ENCODE measurements around the gene YWHAG. TPM values are rescaled to one million over a fixed set of nuclear protein-coding genes. Genes with fewer than 3 reads are reported as not detected.
"Not testable (repeated sequence)": the region's sequence is repeated elsewhere in the genome, so short reads cannot be mapped to it uniquely, and the experiment has no call there.

YWHAG gene
- total RNA-seq, 1 experiment from 2014 or later: 241 TPM

- no peaks in the 10 kb centered on the region for H3K27me3 ChIP-seq (ENCODE audit: insufficient read depth, low read length)
- TF ChIP-seq CTCF (conservative IDR thresholded peaks at IDR 0.05): no peak
- no peak overlapping the region for H3K56ac ChIP-seq (ENCODE audit: insufficient read length, low read depth, low read length)
- no peaks in the 10 kb centered on the region for H3K9me3 ChIP-seq (ENCODE audit: control insufficient read depth, low read depth, low read length)
- no peak for DNase-seq
- H2BK15ac ChIP-seq (ENCODE audit: low read depth, low read length): no peak overlapping the region
- Mint-ChIP-seq H3K27ac (peak overlapping the region; percentile 6 to 58 (median 13); a peak in 4 of 7 replicates), H3K4me3 (no peak overlapping the region), H3K27me3 (ENCODE audit: low read depth) (no peaks in the 10 kb centered on the region), H3K9me3 (no peaks in the 10 kb centered on the region), H3K36me3 (ENCODE audit: insufficient read depth in 1 of 3, low read depth in 3 of 3) (peaks cover 34 to 43% (median 42%) of the 10 kb centered on the region in 3 experiments; a peak in 6 of 7 replicates), H3K4me1 (peaks cover 5 to 22% of the 10 kb centered on the region in 2 experiments)
- no peak overlapping the region for H2BK120ac ChIP-seq (ENCODE audit: low read depth, low read length, poor library complexity, severe bottlenecking)
- no peaks in the 10 kb centered on the region for H3K23me2 ChIP-seq (ENCODE audit: insufficient read length, low read depth, low read length, poor library complexity, severe bottlenecking)
- no peak overlapping the region for H4K8ac ChIP-seq (replicated peaks; ENCODE audit: insufficient read length, low read depth, low read length)
- H3K4ac ChIP-seq (ENCODE audit: low read depth, low read length): no peak overlapping the region
- H4K20me1 ChIP-seq (ENCODE audit: control insufficient read depth, insufficient read depth, insufficient read length): no peaks in the 10 kb centered on the region
- peaks cover 5% of the 10 kb centered on the region for H3K79me1 ChIP-seq (ENCODE audit: insufficient read depth, low read depth, low read length, poor library complexity, severe bottlenecking)
- no peak overlapping the region for H2AK5ac ChIP-seq (ENCODE audit: insufficient read length, low read length)
- H3T11ph ChIP-seq (ENCODE audit: low read length): no peak overlapping the region
- no peak overlapping the region for H3K14ac ChIP-seq (ENCODE audit: insufficient read depth, low read length)
- no peak overlapping the region for H4K91ac ChIP-seq (ENCODE audit: insufficient read length, low read depth, low read length)
- H3K18ac ChIP-seq (ENCODE audit: insufficient read length, low read depth, low read length): no peak overlapping the region
- H3K4me2 ChIP-seq (ENCODE audit: insufficient read depth, insufficient read length, low read length): no peak overlapping the region
- H2BK20ac ChIP-seq (ENCODE audit: low read depth, low read length, poor library complexity, severe bottlenecking): no peak overlapping the region
- H3K79me2 ChIP-seq (ENCODE audit: insufficient read depth, low read length): peaks cover 68% of the 10 kb centered on the region; the same call in 1 of the 2 replicates
- H2BK12ac ChIP-seq (ENCODE audit: insufficient read length, low read depth, low read length): no peak overlapping the region
- H3K9ac ChIP-seq (ENCODE audit: extremely low read depth, insufficient read length, low read length): no peak overlapping the region
- no peak overlapping the region for H4K5ac ChIP-seq (ENCODE audit: insufficient read length, low read depth, low read length)
- H3K4me1 ChIP-seq (ENCODE audit: insufficient read depth, low read length): no peaks in the 10 kb centered on the region; the same call in 1 of the 2 replicates
- no peak overlapping the region for H2AFZ ChIP-seq (ENCODE audit: low read length)
- no peak overlapping the region for H2BK5ac ChIP-seq (ENCODE audit: insufficient read length, low read length)
- H3K27ac ChIP-seq (ENCODE audit: insufficient read length, low read depth, low read length): no peak overlapping the region
- no peak overlapping the region for H3K23ac ChIP-seq (ENCODE audit: insufficient read length, low read depth, low read length)
Measured at GRCh38 chr7:76336094-76336493, 22.7 kb downstream of the YWHAG start.

- H3K9ac ChIP-seq (ENCODE audit: extremely low read depth, insufficient read length, low read length); H3K18ac ChIP-seq (ENCODE audit: insufficient read length, low read depth, low read length); H3K27me3 ChIP-seq (ENCODE audit: insufficient read depth, low read length): not testable (repeated sequence)
Measured at GRCh38 chr7:76335417-76335816, 23.4 kb downstream of the YWHAG start.

More at GRCh38 chr7:76335417-76335816, 23.4 kb downstream of the YWHAG start:
- H2AK5ac ChIP-seq (ENCODE audit: insufficient read length, low read length); H3K9me3 ChIP-seq (ENCODE audit: control insufficient read depth, low read depth, low read length); H3K23ac ChIP-seq (ENCODE audit: insufficient read length, low read depth, low read length); H3T11ph ChIP-seq (ENCODE audit: low read length); H4K8ac ChIP-seq (replicated peaks; ENCODE audit: insufficient read length, low read depth, low read length); H3K56ac ChIP-seq (ENCODE audit: insufficient read length, low read depth, low read length); H2BK20ac ChIP-seq (ENCODE audit: low read depth, low read length, poor library complexity, severe bottlenecking); H3K14ac ChIP-seq (ENCODE audit: insufficient read depth, low read length); H3K4me1 ChIP-seq (ENCODE audit: insufficient read depth, low read length); H3K4ac ChIP-seq (ENCODE audit: low read depth, low read length); H2BK12ac ChIP-seq (ENCODE audit: insufficient read length, low read depth, low read length); H3K23me2 ChIP-seq (ENCODE audit: insufficient read length, low read depth, low read length, poor library complexity, severe bottlenecking); H2BK15ac ChIP-seq (ENCODE audit: low read depth, low read length); H2AFZ ChIP-seq (ENCODE audit: low read length); H4K5ac ChIP-seq (ENCODE audit: insufficient read length, low read depth, low read length); H2BK5ac ChIP-seq (ENCODE audit: insufficient read length, low read length); DNase-seq; H3K27ac ChIP-seq (ENCODE audit: insufficient read length, low read depth, low read length); H3K4me3 Mint-ChIP-seq; H3K9me3 Mint-ChIP-seq; H2BK120ac ChIP-seq (ENCODE audit: low read depth, low read length, poor library complexity, severe bottlenecking); H4K91ac ChIP-seq (ENCODE audit: insufficient read length, low read depth, low read length); H3K27me3 Mint-ChIP-seq (ENCODE audit: low read depth); H3K79me1 ChIP-seq (ENCODE audit: insufficient read depth, low read depth, low read length, poor library complexity, severe bottlenecking); H3K4me2 ChIP-seq (ENCODE audit: insufficient read depth, insufficient read length, low read length); H4K20me1 ChIP-seq (ENCODE audit: control insufficient read depth, insufficient read depth, insufficient read length); H3K27ac Mint-ChIP-seq: not testable (repeated sequence)
- no CpG with 5 or more reads among the region's 2 CpGs for WGBS (ENCODE audit: extremely low coverage, insufficient read length, low lambda C conversion rate)
- peaks cover 66% of the 10 kb centered on the region; the same call in 1 of the 2 replicates for H3K79me2 ChIP-seq (ENCODE audit: insufficient read depth, low read length)
- peaks cover 30 to 44% (median 40%) of the 10 kb centered on the region in 3 experiments; a peak in 6 of 7 replicates for H3K36me3 Mint-ChIP-seq (ENCODE audit: insufficient read depth in 1 of 3, low read depth in 3 of 3)
- H3K4me1 Mint-ChIP-seq: peaks cover 8 to 20% of the 10 kb centered on the region in 2 experiments
